Mesendoderm (in vitro differentiated cells): ENCODE measurements around the gene ATP6V1F.

Experiments
- DNase-seq: peaks from one replicate; pipeline ENCODE4 v3.0.0; 2013
- H2AK5ac ChIP-seq: 2 replicates; pipeline ENCODE4 v1.6.1; 2013; ENCODE audit warnings: low read length, inconsistent platforms
- H2BK120ac ChIP-seq: 2 replicates; pipeline ENCODE4 v1.6.1; 2013; ENCODE audit warnings: low read depth, mild to moderate bottlenecking, low read length, moderate library complexity, mixed read lengths
- H2BK15ac ChIP-seq: replicated peaks from 2 replicates; pipeline ENCODE4 v1.6.1; 2013; ENCODE audit warnings: low read depth, mild to moderate bottlenecking, moderate library complexity
- H2BK5ac ChIP-seq: 2 replicates; pipeline ENCODE4 v1.6.1; 2013; ENCODE audit warnings: low read length, inconsistent platforms
- H3K18ac ChIP-seq: 2 replicates; pipeline ENCODE4 v1.6.1; 2013; ENCODE audit warnings: mild to moderate bottlenecking, low read length, mixed read lengths
- H3K23ac ChIP-seq: one replicate; pipeline ENCODE4 v1.6.1; 2013; ENCODE audit warnings: low read length
- H3K27ac ChIP-seq: 2 replicates; pipeline ENCODE4 v1.5.1; 2013; ENCODE audit warnings: low read depth, mild to moderate bottlenecking, inconsistent platforms, low read length, moderate library complexity
- H3K27me3 ChIP-seq: 2 replicates; pipeline ENCODE4 v1.6.1; 2013; ENCODE audit warnings: low read length, control low read depth, mild to moderate bottlenecking, inconsistent platforms; ENCODE audit not compliant: insufficient read depth, poor library complexity
- H3K36me3 ChIP-seq: 2 replicates; pipeline ENCODE4 v1.6.1; 2013; ENCODE audit warnings: low read length, inconsistent platforms; ENCODE audit not compliant: control insufficient read depth, insufficient read depth
- H3K4ac ChIP-seq: one replicate; pipeline ENCODE4 v1.6.1; 2013; ENCODE audit warnings: low read depth, mild to moderate bottlenecking, low read length, moderate library complexity
- H3K4me1 ChIP-seq: 2 replicates; pipeline ENCODE4 v1.6.1; 2013; ENCODE audit warnings: low read depth, low read length, inconsistent platforms; ENCODE audit not compliant: control insufficient read depth
- H3K4me2 ChIP-seq: 2 replicates; pipeline ENCODE4 v1.6.1; 2013; ENCODE audit warnings: low read length
- H3K4me3 ChIP-seq: 2 replicates; pipeline ENCODE4 v1.5.1; 2013; ENCODE audit warnings: mild to moderate bottlenecking, low read length
- H3K56ac ChIP-seq: one replicate; pipeline ENCODE4 v1.6.1; 2013; ENCODE audit warnings: low read length
- H3K79me1 ChIP-seq: 2 replicates; pipeline ENCODE4 v1.6.1; 2013; ENCODE audit warnings: low read length, inconsistent platforms
- H3K79me2 ChIP-seq: 2 replicates; pipeline ENCODE4 v1.6.1; 2013; ENCODE audit warnings: mild to moderate bottlenecking, low read length; ENCODE audit not compliant: control insufficient read depth, insufficient read depth
- H3K9ac ChIP-seq: 2 replicates; pipeline ENCODE4 v1.6.1; 2013; ENCODE audit warnings: low read length, inconsistent platforms
- H4K5ac ChIP-seq: one replicate; pipeline ENCODE4 v1.6.1; 2013; ENCODE audit warnings: low read length
- H4K8ac ChIP-seq: one replicate; pipeline ENCODE4 v1.6.1; 2013; ENCODE audit warnings: low read depth, mild to moderate bottlenecking, control low read depth, low read length, moderate library complexity
- WGBS: extraction: QIAGEN DNeasy Blood & Tissue Kit; methylation state at CpG from one replicate; pipeline ENCODE4 v1.1.7; 2013; ENCODE audit warnings: low lambda C conversion rate, missing lambda C conversion rate; ENCODE audit not compliant: insufficient coverage; ENCODE audit errors: extremely low coverage; 5-methylcytosine and 5-hydroxymethylcytosine counted together

Gene ATP6V1F

DNA sequence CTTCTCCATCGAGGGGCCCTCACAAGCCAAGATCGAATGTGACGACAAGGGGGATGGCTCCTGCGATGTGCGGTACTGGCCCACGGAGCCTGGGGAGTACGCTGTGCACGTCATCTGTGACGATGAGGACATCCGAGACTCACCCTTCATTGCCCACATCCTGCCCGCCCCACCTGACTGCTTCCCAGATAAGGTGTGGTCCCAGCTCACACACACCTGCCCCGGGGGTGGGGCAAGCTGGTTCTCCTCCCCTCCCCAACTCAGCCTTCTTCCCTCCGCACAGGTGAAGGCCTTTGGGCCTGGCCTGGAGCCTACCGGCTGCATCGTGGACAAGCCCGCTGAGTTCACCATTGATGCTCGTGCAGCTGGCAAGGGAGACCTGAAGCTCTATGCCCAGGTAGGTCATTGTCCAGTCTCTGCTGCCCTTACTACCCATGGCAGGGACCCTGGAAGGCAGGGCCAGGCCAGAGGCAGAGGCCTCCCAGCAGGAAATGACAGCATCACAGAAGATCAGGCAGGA, 21.4 kb upstream of the ATP6V1F start:
- H2BK5ac ChIP-seq, result no peak overlapping the region
- no peaks in the 10 kb centered on the region for H3K79me2 ChIP-seq
- no peak overlapping the region for H3K18ac ChIP-seq
- no peak overlapping the region for H3K4me2 ChIP-seq
- H3K27ac ChIP-seq, result no peak overlapping the region
- H4K5ac ChIP-seq, result no peak overlapping the region
- H3K9ac ChIP-seq, result no peak overlapping the region
- H4K8ac ChIP-seq, result no peak overlapping the region
- H3K4ac ChIP-seq, result no peak overlapping the region
- H3K4me1 ChIP-seq, result no peaks in the 10 kb centered on the region
- WGBS, result no CpG with 5 or more reads among the region's 17 CpGs
- H2BK120ac ChIP-seq, result no peak overlapping the region
- no peak overlapping the region for H2AK5ac ChIP-seq
- no peak overlapping the region for H2BK15ac ChIP-seq
- H3K4me3 ChIP-seq, result no peak overlapping the region
- H3K79me1 ChIP-seq, result no peaks in the 10 kb centered on the region
- H3K56ac ChIP-seq, result no peak overlapping the region
- no peaks in the 10 kb centered on the region for H3K27me3 ChIP-seq
- no peak for DNase-seq
- H3K36me3 ChIP-seq, result peaks cover 31% of the 10 kb centered on the region
- H3K23ac ChIP-seq, result no peak overlapping the region

DNA sequence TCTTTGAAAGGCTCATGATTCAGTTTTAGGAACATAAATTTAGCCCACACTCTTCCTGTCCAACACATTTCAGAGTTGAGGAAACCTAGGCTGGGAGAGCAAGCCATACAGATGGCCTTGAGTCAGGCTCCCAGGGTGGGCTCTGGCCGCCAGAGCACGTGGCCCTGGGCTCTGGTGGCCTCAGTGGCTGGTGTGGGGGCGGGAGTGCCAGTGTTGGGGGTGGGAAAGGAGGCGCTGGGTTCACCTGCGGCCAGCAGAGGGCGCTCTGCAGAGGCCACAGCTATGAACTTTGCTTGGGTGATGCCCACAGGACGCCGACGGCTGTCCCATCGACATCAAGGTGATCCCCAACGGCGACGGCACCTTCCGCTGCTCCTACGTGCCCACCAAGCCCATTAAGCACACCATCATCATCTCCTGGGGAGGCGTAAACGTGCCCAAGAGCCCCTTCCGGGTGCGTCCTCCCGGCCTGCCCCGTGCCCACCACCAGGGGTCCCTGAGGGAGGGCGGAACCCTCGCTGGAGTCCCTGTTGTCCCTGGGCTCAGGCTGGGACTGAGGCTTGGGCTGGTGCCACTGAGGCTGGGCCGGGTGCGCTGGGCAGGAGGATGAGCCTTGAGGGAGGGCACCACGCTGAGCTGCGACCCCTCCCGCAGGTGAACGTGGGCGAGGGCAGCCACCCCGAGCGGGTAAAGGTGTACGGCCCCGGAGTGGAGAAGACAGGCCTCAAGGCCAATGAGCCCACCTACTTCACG, 20.6 kb upstream of the ATP6V1F start:
- Histone ChIP-seq H3K56ac (no peak overlapping the region), H3K4ac (no peak overlapping the region), H3K79me1 (no peaks in the 10 kb centered on the region), H2BK5ac (no peak overlapping the region), H3K4me1 (no peaks in the 10 kb centered on the region), H2BK120ac (no peak overlapping the region), H3K23ac (no peak overlapping the region), H4K5ac (no peak overlapping the region), H3K79me2 (no peaks in the 10 kb centered on the region), H4K8ac (no peak overlapping the region), H2AK5ac (no peak overlapping the region), H3K36me3 (peaks cover 33% of the 10 kb centered on the region), H3K4me2 (no peak overlapping the region), H3K4me3 (no peak overlapping the region), H3K9ac (no peak overlapping the region), H3K27ac (no peak overlapping the region), H3K27me3 (no peaks in the 10 kb centered on the region), H2BK15ac (no peak overlapping the region), H3K18ac (no peak overlapping the region)
- no CpG with 5 or more reads among the region's 35 CpGs for WGBS
- peak; percentile 76 for DNase-seq

DNA sequence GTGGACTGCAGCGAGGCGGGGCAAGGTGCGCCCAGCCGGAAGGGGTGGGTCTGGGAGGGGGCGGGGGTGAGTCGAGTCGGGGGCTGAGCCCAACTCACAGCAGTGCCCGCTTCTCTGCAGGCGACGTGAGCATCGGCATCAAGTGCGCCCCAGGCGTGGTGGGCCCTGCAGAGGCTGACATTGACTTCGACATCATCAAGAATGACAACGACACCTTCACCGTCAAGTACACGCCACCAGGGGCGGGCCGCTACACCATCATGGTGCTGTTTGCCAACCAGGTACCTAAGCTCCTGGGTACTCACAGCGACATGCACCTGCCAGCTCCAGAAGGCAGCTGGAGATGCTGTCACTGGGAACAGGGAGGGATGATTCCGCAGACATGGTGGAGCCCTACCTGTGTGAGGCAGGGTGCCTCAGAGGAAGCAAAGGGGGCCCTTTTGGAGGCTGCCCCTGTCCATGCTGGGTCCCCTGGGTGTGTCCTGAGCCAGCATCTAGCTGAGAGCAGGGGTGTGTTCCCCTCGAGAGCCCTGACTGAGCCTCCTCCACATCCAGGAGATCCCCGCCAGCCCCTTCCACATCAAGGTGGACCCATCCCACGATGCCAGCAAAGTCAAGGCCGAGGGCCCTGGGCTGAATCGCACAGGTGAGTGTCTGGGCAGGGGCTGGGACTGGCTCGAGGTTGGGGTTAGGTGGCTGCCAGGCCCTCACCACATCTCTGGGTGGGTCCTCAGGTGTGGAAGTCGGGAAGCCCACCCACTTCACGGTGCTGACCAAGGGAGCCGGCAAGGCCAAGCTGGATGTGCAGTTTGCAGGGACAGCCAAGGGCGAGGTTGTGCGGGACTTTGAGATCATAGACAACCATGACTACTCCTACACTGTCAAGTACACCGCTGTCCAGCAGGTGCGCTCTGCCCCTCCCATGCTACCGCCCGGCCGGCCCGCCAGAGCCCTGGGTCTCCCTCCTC, 19.7 kb upstream of the ATP6V1F start:
- Histone ChIP-seq H4K8ac (no peak overlapping the region), H3K79me1 (no peaks in the 10 kb centered on the region), H2BK120ac (no peak overlapping the region), H3K18ac (no peak overlapping the region), H3K4ac (no peak overlapping the region), H3K27me3 (no peaks in the 10 kb centered on the region), H3K4me1 (no peaks in the 10 kb centered on the region), H3K27ac (no peak overlapping the region), H2BK15ac (no peak overlapping the region), H3K56ac (no peak overlapping the region), H3K4me2 (no peak overlapping the region), H3K79me2 (no peaks in the 10 kb centered on the region), H2AK5ac (no peak overlapping the region), H2BK5ac (no peak overlapping the region), H3K9ac (no peak overlapping the region), H3K23ac (no peak overlapping the region), H3K36me3 (peaks cover 29% of the 10 kb centered on the region), H3K4me3 (no peak overlapping the region), H4K5ac (no peak overlapping the region)
- DNase-seq, result no peak
- WGBS, result no CpG with 5 or more reads among the region's 38 CpGs

DNA sequence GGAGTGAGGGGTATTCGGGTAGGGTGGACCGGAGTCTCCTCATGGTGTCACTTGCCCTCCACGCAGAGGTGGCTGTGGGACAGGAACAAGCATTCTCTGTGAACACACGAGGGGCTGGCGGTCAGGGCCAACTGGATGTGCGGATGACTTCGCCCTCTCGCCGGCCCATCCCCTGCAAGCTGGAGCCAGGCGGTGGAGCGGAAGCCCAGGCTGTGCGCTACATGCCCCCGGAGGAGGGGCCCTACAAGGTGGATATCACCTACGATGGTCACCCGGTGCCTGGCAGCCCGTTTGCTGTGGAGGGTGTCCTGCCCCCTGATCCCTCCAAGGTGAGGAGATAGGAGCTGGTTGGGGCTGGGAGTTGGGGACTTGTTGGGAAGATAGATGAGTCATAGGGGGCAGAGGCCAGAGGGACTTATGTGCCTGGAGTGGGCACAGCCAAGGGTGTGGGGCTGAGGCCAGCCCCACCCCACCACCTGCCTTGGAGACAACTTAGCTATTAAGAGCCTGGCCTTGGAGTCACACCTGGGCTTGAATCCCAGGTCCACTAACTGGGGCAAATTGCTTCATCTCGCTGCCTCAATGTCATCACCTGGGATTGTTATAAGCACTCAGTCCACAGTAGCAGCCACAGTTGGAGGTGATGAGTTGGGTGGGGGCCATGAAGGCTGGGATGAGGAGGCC, 18.6 kb upstream of the ATP6V1F start:
- Histone ChIP-seq H3K79me1 (no peaks in the 10 kb centered on the region), H4K8ac (no peak overlapping the region), H3K79me2 (no peaks in the 10 kb centered on the region), H3K4me3 (no peak overlapping the region), H3K36me3 (peaks cover 29% of the 10 kb centered on the region), H3K9ac (no peak overlapping the region), H2BK15ac (no peak overlapping the region), H3K27ac (no peak overlapping the region), H3K27me3 (no peaks in the 10 kb centered on the region), H3K4ac (no peak overlapping the region), H3K56ac (no peak overlapping the region), H4K5ac (no peak overlapping the region), H3K18ac (no peak overlapping the region), H2AK5ac (no peak overlapping the region), H2BK5ac (no peak overlapping the region), H3K23ac (no peak overlapping the region), H2BK120ac (no peak overlapping the region), H3K4me1 (no peaks in the 10 kb centered on the region), H3K4me2 (no peak overlapping the region)
- no peak for DNase-seq
- no CpG with 5 or more reads among the region's 17 CpGs for WGBS

DNA sequence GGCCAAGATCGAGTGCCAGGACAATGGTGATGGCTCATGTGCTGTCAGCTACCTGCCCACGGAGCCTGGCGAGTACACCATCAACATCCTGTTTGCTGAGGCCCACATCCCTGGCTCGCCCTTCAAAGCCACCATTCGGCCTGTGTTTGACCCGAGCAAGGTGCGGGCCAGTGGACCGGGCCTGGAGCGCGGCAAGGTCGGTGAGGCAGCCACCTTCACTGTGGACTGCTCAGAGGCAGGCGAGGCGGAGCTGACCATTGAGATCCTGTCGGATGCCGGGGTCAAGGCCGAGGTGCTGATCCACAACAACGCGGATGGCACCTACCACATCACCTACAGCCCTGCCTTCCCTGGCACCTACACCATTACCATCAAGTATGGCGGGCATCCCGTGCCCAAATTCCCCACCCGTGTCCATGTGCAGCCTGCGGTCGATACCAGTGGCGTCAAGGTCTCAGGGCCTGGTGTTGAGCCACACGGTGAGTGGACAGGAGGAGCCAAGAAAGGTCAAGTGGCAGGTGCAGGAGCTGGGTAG, 17.8 kb upstream of the ATP6V1F start:
- no peak overlapping the region for H3K4me2 ChIP-seq

More for the DNA sequence above, 17.8 kb upstream of the ATP6V1F start:
- Histone ChIP-seq H3K18ac (no peak overlapping the region), H3K27me3 (no peaks in the 10 kb centered on the region), H2BK5ac (no peak overlapping the region), H3K56ac (no peak overlapping the region), H3K79me2 (no peaks in the 10 kb centered on the region), H4K5ac (no peak overlapping the region), H3K36me3 (peaks cover 26% of the 10 kb centered on the region), H2BK120ac (no peak overlapping the region), H3K79me1 (no peaks in the 10 kb centered on the region), H2BK15ac (no peak overlapping the region), H2AK5ac (no peak overlapping the region), H3K4ac (no peak overlapping the region), H3K27ac (no peak overlapping the region), H3K4me1 (no peaks in the 10 kb centered on the region), H3K23ac (no peak overlapping the region), H4K8ac (no peak overlapping the region), H3K9ac (no peak overlapping the region), H3K4me3 (no peak overlapping the region)
- no CpG with 5 or more reads among the region's 25 CpGs for WGBS
- DNase-seq, result no peak
